C4-2B (cell line): Measurements from ENCODE around the gene GABARAPL2.

Source experiments
- CTCF ChIP-seq: fragments of 450-650 bp; conservative IDR thresholded peaks from 2 replicates; pipeline ENCODE4 v1.5.1; 2017; ENCODE audit warnings: mild to moderate bottlenecking
- ZFX ChIP-seq: fragments of 450-650 bp; IDR thresholded peaks from 2 replicates; pipeline ENCODE4 v1.6.1; 2017

- TF ChIP-seq CTCF (no peak), ZFX (no peak)
These were observed 4.4 kb downstream of the GABARAPL2 start for GRCh38 chr16:75570396-75571065.
